GM12878 (cell line): ENCODE data around the gene SECTM1. TPM values are rescaled to one million over a fixed set of nuclear protein-coding genes. Genes with fewer than 3 reads are reported as not detected.

Source experiments
- ATAC-seq: fragments of 200-7000 bp; cut with Tn5 transposase; 3 replicates; pipeline ENCODE4 v1.9.1; 2020; ENCODE audit warnings: mild to moderate bottlenecking, moderate library complexity
- BruUV-seq: library from RNA; stranded (reverse); fragments of 400-500 nt; replicated peaks from 2 replicates; lab custom pipeline; 2021; lab: Mats Ljungman, UMichigan
- CTCF ChIA-PET: fragments of 300-600 bp; sonication (Branson Sonifier 250); formaldehyde crosslinking; extraction: SDS; loops from one replicate; lab custom pipeline; 2021; ENCODE audit warnings: inconsistent platforms; lab: Yijun Ruan, JAX
- POLR2A ChIA-PET: fragments of 350-600 bp; formaldehyde crosslinking; extraction: SDS; loops from one replicate; lab custom pipeline; 2021; ENCODE audit warnings: inconsistent platforms; lab: Charles Lee
- RAD21 ChIA-PET: fragments of 300-600 bp; sonication (Branson Sonifier 250); formaldehyde crosslinking; loops from one replicate; lab custom pipeline; 2023; ENCODE audit warnings: antibody characterized with exemption; ENCODE audit not compliant: unreplicated experiment; lab: Charles Lee
- SMC1A ChIA-PET: fragments of 300-600 bp; sonication (Branson Sonifier 250); formaldehyde crosslinking; loops from one replicate; lab custom pipeline; 2023; ENCODE audit not compliant: unreplicated experiment, uncharacterized antibody; lab: Charles Lee
- DNase-seq: peaks from one replicate; pipeline ENCODE4 v3.0.0-alpha.2; 2011; ENCODE audit warnings: low read depth, low spot score
- FAIRE-seq: peaks from 3 replicates; lab custom pipeline; 2011; peaks lifted over from hg19 to GRCh38; lab: Jason Lieb, UNC
- H2AFZ ChIP-seq: 2 replicates; pipeline ENCODE4 v1.6.0; 2011; ENCODE audit warnings: low read depth, low read length, control low read depth; ENCODE audit not compliant: control insufficient read depth
- H3K27ac ChIP-seq: 2 replicates; pipeline ENCODE4 v1.5.1; 2011; ENCODE audit warnings: control low read depth; ENCODE audit not compliant: control insufficient read depth, insufficient read depth
- H3K27me3 ChIP-seq, 2 experiments: replicated peaks in 1 of 2; 2 replicates each; pipeline versions ENCODE4 v1.6.0 to v1.6.1; 2011; ENCODE audit warnings: low read length in 1 of 2; ENCODE audit not compliant: control insufficient read depth in 2 of 2, insufficient read depth in 2 of 2
- H3K36me3 ChIP-seq, 2 experiments: 2 replicates each; pipeline ENCODE4 v1.5.1; 2011; ENCODE audit warnings: low read length in 1 of 2; ENCODE audit not compliant: control insufficient read depth in 2 of 2, insufficient read depth in 2 of 2
- H3K4me1 ChIP-seq: 2 replicates; pipeline ENCODE4 v1.6.1; 2011; ENCODE audit warnings: mild to moderate bottlenecking, low read length, moderate library complexity, mixed read lengths; ENCODE audit not compliant: control insufficient read depth, insufficient read depth
- H3K4me2 ChIP-seq: 2 replicates; pipeline ENCODE4 v1.6.0; 2011; ENCODE audit warnings: control low read depth; ENCODE audit not compliant: control insufficient read depth, insufficient read depth
- H3K4me3 ChIP-seq: fragments of 200-600 bp; sonication (generic); 2 replicates; pipeline ENCODE4 v1.5.1; 2016
- H3K79me2 ChIP-seq: 2 replicates; pipeline ENCODE4 v1.6.0; 2011; ENCODE audit warnings: low read length; ENCODE audit not compliant: control insufficient read depth, insufficient read depth
- H3K9ac ChIP-seq: 2 replicates; pipeline ENCODE4 v1.8.0; 2011; ENCODE audit warnings: low read length, control low read depth, mixed read lengths; ENCODE audit not compliant: control insufficient read depth, insufficient read depth
- H3K9me3 ChIP-seq: replicated peaks from 3 replicates; pipeline ENCODE4 v1.5.1; 2011; ENCODE audit warnings: mild to moderate bottlenecking, low read length; ENCODE audit not compliant: control insufficient read depth, insufficient read depth
- H4K20me1 ChIP-seq: 2 replicates; pipeline ENCODE4 v1.6.0; 2011; ENCODE audit not compliant: control insufficient read depth, insufficient read depth
- MTA3 ChIP-seq: IDR thresholded peaks from 2 replicates; pipeline ENCODE4 v1.6.1; 2012; ENCODE audit warnings: low read length, inconsistent platforms, borderline replicate concordance
- REST ChIP-seq: IDR thresholded peaks from 2 replicates; pipeline ENCODE4 v1.6.1; 2012; ENCODE audit warnings: mild to moderate bottlenecking, low read depth, low read length
- ZZZ3 ChIP-seq: IDR thresholded peaks from 2 replicates; pipeline ENCODE4 v1.6.1; 2011; ENCODE audit warnings: low read depth; ENCODE audit not compliant: control insufficient read depth, insufficient read length
- WGBS: methylation state at CpG from one replicate; pipeline ENCODE4 v1.1.6; 2016; ENCODE audit warnings: low lambda C conversion rate; ENCODE audit not compliant: insufficient replicate concordance, insufficient coverage; ENCODE audit errors: missing lambda C conversion rate; 5-methylcytosine and 5-hydroxymethylcytosine counted together
- in situ Hi-C: fragments of 300-500 bp; cut with MboI; formaldehyde crosslinking; loops from 9 replicates; pipeline ENCODE4 v1.14.3; 2018; ENCODE audit warnings: mixed read lengths
- intact Hi-C: fragments of 100-400 bp; cut with micrococcal nuclease; formaldehyde crosslinking; loops from one replicate; pipeline ENCODE4 v1.14.2; 2022; ENCODE audit not compliant: unreplicated experiment
- polyA plus RNA-seq, 11 experiments: library from polyadenylated mRNA; depleted of rRNA in 4 of 11; unstranded in 6 of 11; stranded (reverse) in 5 of 11; fragments of >200 nt; fragmentation: Nextera tagmentation in 4 of 11; fragmentation: Illumina TruSeq in 1 of 11; extraction: Ambion mirVana in 4 of 11; extraction: Trizol in 1 of 11; gene quantifications; 1 replicate in 1 of 11; 2 replicates in 10 of 11; pipeline versions ENCODE4 v1.2.1 to v1.2.3, GENCODE V29; 2011 to 2016; ENCODE audit warnings: inconsistent platforms in 2 of 11, missing spikeins in 2 of 11, low read depth in 1 of 11
- total RNA-seq, 4 experiments: library from RNA; depleted of rRNA in 3 of 4; stranded (reverse); fragments of >200 nt in 3 of 4; fragmentation: Illumina TruSeq in 1 of 4; extraction: Trizol in 1 of 4; gene quantifications; 2 replicates each; pipeline versions ENCODE4 v1.2.1 to v1.2.3, GENCODE V29; 2013 to 2021

Gene SECTM1
- total and polyA plus RNA-seq, 10 of the 15 experiments (the other 5 are each of a cell fraction or from before 2014, with no cell fraction given) = 0.10 to 0.13 (median 0.12) TPM; not detected in 7

DNA sequence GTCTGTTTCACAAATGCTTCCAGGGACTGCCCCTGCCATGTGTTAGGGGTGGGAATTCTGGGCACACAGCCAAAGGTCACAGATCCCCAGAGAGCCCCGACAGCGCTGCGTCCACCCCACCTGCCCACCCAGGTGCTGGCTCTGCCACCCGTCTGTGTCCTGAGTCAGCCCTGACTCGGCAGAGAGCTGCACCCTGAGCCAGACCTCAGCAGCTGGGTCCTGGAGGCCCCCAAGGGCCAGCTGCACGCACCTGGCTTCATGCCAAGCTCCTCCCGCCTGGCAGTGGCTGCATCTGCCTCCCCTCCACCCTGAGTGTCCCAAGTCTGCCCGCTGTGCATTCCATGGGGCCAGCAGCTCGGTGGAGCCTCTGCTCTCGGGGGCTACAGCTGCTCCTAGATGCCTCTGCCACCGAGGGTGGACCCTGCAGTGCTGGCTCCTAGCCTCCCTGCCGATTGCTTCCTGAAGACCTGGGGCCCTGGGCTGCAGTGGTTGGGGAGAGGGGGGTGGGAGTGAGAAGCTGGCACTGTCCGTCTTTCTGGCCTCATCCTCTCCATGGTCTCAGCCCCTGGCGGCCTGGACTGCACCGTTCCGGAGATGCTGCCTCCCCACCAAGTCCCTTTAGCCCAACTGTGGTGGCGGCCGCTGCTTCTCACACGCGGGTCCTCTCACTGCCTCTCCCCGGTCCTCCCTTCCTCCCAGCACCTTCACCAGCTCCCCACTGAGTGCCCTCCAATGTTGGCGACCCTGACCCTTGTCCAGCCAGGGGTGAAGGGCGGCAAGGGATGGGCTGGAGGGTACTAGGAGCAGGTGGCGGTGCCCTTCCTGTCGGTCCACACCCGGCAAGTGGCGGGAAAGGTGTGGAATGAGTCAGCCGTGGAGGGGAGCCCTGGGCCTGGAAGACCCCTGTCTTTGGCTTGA is 3.0 kb downstream of the SECTM1 start (continued):
- TF ChIP-seq REST = no peak

- Histone ChIP-seq H3K27ac (no peak overlapping the region), H2AFZ (no peak overlapping the region), H3K9ac (no peak overlapping the region), H3K4me3 (no peak overlapping the region), H3K4me1 (peaks cover 7% of the 10 kb centered on the region), H3K79me2 (no peaks in the 10 kb centered on the region), H3K36me3 (no peaks in the 10 kb centered on the region), H3K27me3 (peaks cover 6 to 12% of the 10 kb centered on the region in 2 experiments; a peak in 3 of 4 replicates), H3K4me2 (no peak overlapping the region), H3K9me3 (no peaks in the 10 kb centered on the region), H4K20me1 (no peaks in the 10 kb centered on the region)
- intact Hi-C loops = no loop called here
- ChIA-PET POLR2A (no interaction called here), SMC1A (no interaction called here), RAD21 (no interaction called here), CTCF (interaction anchor here (1.2 to 1.4 kb wide), 2 partner anchors 20 to 30 kb away, joined by 3 to 4 read pairs; no protein-coding TSS in a partner anchor)
- BruUV-seq = no TSS peak
- FAIRE-seq (no peak), ATAC-seq (no peak), DNase-seq (no peak)
- 35% methylated on average over 14 of the region's 19 CpGs for WGBS
- no peak for TF ChIP-seq MTA3
- no peak for TF ChIP-seq ZZZ3
- in situ Hi-C loops = no loop called here
These were observed 3.8 kb downstream of the SECTM1 start for GRCh38 chr17:82329683-82330321.
